Left lung (tissue), 10 donors: ENCODE measurements around the gene P2RX5. TPM values are rescaled to one million over a fixed set of nuclear protein-coding genes. Genes with fewer than 3 reads are reported as not detected.

Source experiments
- ATAC-seq: fragments of 200-7000 bp; cut with Tn5 transposase; one replicate; pipeline ENCODE4 v1.9.1; 2020; ENCODE audit warnings: moderate library complexity
- DNase-seq, 4 donors: peaks; one replicate each; pipeline ENCODE4 v3.0.0-alpha.2; 2013 to 2020
- H3K27ac ChIP-seq, 2 donors: fragments of 200-600 bp; sonication (generic) in 1 of 2; one replicate each; pipeline versions ENCODE4 v1.5.0 to v1.8.0; 2020 to 2021
- H3K27me3 ChIP-seq, 2 donors: fragments of 200-600 bp; sonication (generic) in 1 of 2; one replicate each; pipeline versions ENCODE4 v1.5.0 to v1.8.0; 2020 to 2021
- H3K36me3 ChIP-seq, 2 donors: fragments of 200-600 bp; sonication (generic) in 1 of 2; one replicate each; pipeline versions ENCODE4 v1.5.0 to v1.8.0; 2020 to 2021
- H3K4me1 ChIP-seq, 2 donors: fragments of 200-600 bp; one replicate each; pipeline ENCODE4 v1.8.0; 2021
- H3K4me3 ChIP-seq, 2 donors: fragments of 200-600 bp; sonication (generic) in 1 of 2; one replicate each; pipeline versions ENCODE4 v1.5.0 to v1.8.0; 2020 to 2021; ENCODE audit warnings: mild to moderate bottlenecking in 1 of 2
- H3K9me3 ChIP-seq, 2 donors: fragments of 200-600 bp; sonication (generic) in 1 of 2; one replicate each; pipeline versions ENCODE4 v1.5.0 to v1.8.0; 2020 to 2021
- intact Hi-C, 2 donors: fragments of 100-400 bp; cut with DNase I; formaldehyde crosslinking; loops; one replicate each; pipeline versions ENCODE4 v1.11.2 to v1.14.2; 2022
- polyA plus RNA-seq, 6 donors: library from polyadenylated mRNA; unstranded; fragments of 120-200 nt; gene quantifications; one replicate each; pipeline ENCODE4 v1.2.1, GENCODE V29; 2013; ENCODE audit not compliant: insufficient read length in 6 of 6
- total RNA-seq, 2 donors: library from RNA; stranded (reverse); fragmentation: NEBNext Ultra II Directional; extraction: Animal tissue kit (Norgen Biotek cat#: 25700); gene quantifications; one replicate each; pipeline ENCODE4 v1.2.1, GENCODE V29; 2021
- TF ChIP-seq, protein P1 (sequence below), 2 donors: fragments of 200-600 bp; sonication (generic) in 1 of 2; IDR thresholded peaks; one replicate each; pipeline versions ENCODE4 v1.5.0 to v1.8.0; 2021; ENCODE audit warnings: antibody characterized with exemption in 2 of 2
- donor health status: DM: no; HTN: yes; CAD: no.
- donor health status: DM: no; HTN: no; CAD: no.

Gene P2RX5
- total and polyA plus RNA-seq, 8 donors: 0.16 to 2.1 (median 0.37) TPM

DNA sequence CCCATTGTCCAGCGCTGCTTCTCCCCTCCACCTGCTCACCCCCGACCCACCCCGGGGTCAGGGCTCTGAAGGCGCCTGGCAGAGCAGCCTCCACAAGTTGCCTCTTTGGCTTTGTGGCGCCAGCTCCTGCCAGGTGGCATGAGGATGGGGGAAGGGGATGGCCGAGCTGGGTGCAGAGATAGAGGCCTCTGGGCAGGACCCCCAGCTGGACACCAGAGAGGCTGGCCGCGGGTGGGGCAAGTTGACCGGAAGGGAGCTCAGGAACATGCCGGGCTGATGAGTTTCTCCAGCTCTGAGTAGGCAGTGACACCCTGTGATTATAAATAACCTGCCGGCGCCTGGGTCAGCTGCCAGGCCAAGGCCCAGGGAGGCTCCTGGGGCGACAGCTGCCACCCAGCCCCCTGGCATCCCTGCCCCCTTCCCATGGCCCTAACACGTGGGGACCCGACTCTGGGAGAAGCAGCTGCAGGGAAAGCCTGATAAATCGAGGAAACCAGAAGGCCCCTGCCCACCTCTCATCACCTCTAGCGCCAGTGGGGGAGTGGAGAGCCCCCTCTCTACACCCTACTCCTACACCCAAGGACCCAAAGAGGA lies 729 bp downstream of the P2RX5 start:
- intact Hi-C loops: no loop called here
- no peak for DNase-seq
- peak; percentile 25 for ATAC-seq
- no peak overlapping the region for H3K27ac ChIP-seq
- no peaks in the 10 kb centered on the region for H3K36me3 ChIP-seq
- TF ChIP-seq, protein P1, sequence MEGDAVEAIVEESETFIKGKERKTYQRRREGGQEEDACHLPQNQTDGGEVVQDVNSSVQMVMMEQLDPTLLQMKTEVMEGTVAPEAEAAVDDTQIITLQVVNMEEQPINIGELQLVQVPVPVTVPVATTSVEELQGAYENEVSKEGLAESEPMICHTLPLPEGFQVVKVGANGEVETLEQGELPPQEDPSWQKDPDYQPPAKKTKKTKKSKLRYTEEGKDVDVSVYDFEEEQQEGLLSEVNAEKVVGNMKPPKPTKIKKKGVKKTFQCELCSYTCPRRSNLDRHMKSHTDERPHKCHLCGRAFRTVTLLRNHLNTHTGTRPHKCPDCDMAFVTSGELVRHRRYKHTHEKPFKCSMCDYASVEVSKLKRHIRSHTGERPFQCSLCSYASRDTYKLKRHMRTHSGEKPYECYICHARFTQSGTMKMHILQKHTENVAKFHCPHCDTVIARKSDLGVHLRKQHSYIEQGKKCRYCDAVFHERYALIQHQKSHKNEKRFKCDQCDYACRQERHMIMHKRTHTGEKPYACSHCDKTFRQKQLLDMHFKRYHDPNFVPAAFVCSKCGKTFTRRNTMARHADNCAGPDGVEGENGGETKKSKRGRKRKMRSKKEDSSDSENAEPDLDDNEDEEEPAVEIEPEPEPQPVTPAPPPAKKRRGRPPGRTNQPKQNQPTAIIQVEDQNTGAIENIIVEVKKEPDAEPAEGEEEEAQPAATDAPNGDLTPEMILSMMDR (IDR thresholded peaks at IDR 0.05): no peak
- H3K27me3 ChIP-seq: peaks cover 30 to 78% of the 10 kb centered on the region in 2 donors
- H3K4me3 ChIP-seq: peak overlapping the region; percentile 35 to 51
- H3K4me1 ChIP-seq: peaks cover 4 to 18% of the 10 kb centered on the region in 2 donors
- peaks cover 0 to 1% of the 10 kb centered on the region in 2 donors for H3K9me3 ChIP-seq

DNA sequence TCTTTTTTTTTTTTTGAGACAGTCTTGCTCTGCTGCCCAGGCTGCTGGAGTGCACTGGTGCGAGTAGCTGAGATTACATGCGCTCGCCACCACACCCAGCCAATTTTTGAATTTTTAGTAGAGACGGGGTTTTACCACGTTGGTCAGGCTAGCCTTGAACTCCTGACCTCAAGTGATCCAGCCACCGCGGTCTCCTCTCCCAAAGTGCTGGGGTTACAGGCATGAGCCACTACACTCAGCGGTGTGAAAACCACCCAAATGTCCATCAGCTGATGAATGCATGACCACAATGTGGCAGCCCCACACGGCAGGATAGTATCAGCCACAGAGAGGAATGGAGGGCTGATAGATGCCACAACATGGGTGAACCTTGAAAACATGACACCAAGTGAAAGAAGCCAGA lies 2.1 kb downstream of the P2RX5 start:
- TF ChIP-seq, protein P1 (IDR thresholded peaks at IDR 0.05): no peak
- intact Hi-C loops: no loop called here
- Histone ChIP-seq H3K4me1 (peaks cover 4 to 18% of the 10 kb centered on the region in 2 donors), H3K27ac (no peak overlapping the region), H3K9me3 (peaks cover 0 to 1% of the 10 kb centered on the region in 2 donors), H3K4me3 (no peak overlapping the region), H3K27me3 (peaks cover 30 to 89% of the 10 kb centered on the region in 2 donors), H3K36me3 (no peaks in the 10 kb centered on the region)
- DNase-seq (no peak), ATAC-seq (no peak)

DNA sequence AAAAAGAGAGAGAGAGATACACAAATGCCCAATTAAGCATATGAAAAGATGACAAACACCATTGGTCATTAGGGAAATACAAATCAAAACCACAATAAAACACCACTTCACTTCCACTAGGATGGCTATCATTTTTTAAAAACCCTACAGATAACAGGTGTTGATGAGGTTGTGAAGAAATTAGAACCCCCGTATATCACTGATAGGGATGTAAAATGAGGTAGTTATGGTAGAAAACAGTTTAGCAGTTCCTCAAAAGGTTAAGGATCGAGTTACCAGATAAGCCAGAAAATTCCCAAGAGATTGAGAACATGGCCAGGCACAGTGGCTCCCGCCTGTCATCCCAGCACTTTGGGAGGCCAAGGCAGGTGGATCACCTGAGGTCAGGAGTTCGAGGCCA lies 2.8 kb downstream of the P2RX5 start:
- DNase-seq (no peak), ATAC-seq (no peak)
- peaks cover 4 to 18% of the 10 kb centered on the region in 2 donors for H3K4me1 ChIP-seq
- intact Hi-C loops: no loop called here
- H3K9me3 ChIP-seq: peaks cover 0 to 1% of the 10 kb centered on the region in 2 donors
- peaks cover 30 to 93% of the 10 kb centered on the region in 2 donors for H3K27me3 ChIP-seq
- H3K4me3 ChIP-seq: no peak overlapping the region
- H3K27ac ChIP-seq: no peak overlapping the region
- H3K36me3 ChIP-seq: no peaks in the 10 kb centered on the region
- TF ChIP-seq, protein P1 (IDR thresholded peaks at IDR 0.05): no peak

DNA sequence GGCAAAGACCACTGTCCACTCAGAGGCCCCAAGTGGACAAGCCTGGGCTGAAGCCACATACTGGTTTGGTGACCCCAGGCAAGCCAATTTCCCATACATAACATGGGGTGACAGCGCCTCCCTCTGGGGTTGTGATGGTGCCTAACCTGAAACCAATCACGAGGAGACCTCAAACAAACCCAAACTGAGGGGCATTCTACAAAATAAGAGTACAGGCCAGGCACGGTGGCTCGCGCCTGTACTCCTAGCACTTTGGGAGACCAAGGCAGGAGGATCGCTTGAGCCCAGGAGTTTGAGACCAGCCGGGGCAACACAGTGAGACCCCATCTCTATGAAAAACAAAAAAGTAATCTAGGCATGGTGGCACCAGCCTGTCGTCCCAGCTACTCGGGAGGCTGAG lies 3.6 kb downstream of the P2RX5 start:
- no peak overlapping the region for H3K27ac ChIP-seq
- H3K9me3 ChIP-seq: no peaks in the 10 kb centered on the region
- ATAC-seq (no peak), DNase-seq (no peak)
- no peak overlapping the region for H3K4me3 ChIP-seq
- intact Hi-C loops: no loop called here
- H3K36me3 ChIP-seq: no peaks in the 10 kb centered on the region
- peaks cover 30 to 92% of the 10 kb centered on the region in 2 donors for H3K27me3 ChIP-seq
- TF ChIP-seq, protein P1 (IDR thresholded peaks at IDR 0.05): no peak
- H3K4me1 ChIP-seq: peaks cover 4 to 18% of the 10 kb centered on the region in 2 donors

GRCh38 chr17:3691617-3692067 lies 4.3 kb downstream of the P2RX5 start:
- TF ChIP-seq, protein P1 (IDR thresholded peaks at IDR 0.05): no peak
- intact Hi-C loops: no loop called here
- Histone ChIP-seq H3K36me3 (no peaks in the 10 kb centered on the region), H3K27me3 (peaks cover 24 to 85% of the 10 kb centered on the region in 2 donors), H3K9me3 (no peaks in the 10 kb centered on the region), H3K4me1 (peaks cover 4 to 18% of the 10 kb centered on the region in 2 donors), H3K4me3 (no peak overlapping the region), H3K27ac (no peak overlapping the region)
- DNase-seq (no peak), ATAC-seq (no peak)
